ENCODE results near the gene WRAP73. TPM values are rescaled to one million over a fixed set of nuclear protein-coding genes. Genes with fewer than 3 reads are reported as not detected.
A peak's percentile ranks its signal among the peaks of the same experiment; 100 is the strongest.
"Not testable (repeated sequence)": the region's sequence is repeated elsewhere in the genome, so short reads cannot be mapped to it uniquely, and the experiment has no call there.

The WRAP73 gene
- polyA plus RNA-seq, 12 donors = 3.3 to 14.6 (median 11.7) TPM; not detected in 1

DNA sequence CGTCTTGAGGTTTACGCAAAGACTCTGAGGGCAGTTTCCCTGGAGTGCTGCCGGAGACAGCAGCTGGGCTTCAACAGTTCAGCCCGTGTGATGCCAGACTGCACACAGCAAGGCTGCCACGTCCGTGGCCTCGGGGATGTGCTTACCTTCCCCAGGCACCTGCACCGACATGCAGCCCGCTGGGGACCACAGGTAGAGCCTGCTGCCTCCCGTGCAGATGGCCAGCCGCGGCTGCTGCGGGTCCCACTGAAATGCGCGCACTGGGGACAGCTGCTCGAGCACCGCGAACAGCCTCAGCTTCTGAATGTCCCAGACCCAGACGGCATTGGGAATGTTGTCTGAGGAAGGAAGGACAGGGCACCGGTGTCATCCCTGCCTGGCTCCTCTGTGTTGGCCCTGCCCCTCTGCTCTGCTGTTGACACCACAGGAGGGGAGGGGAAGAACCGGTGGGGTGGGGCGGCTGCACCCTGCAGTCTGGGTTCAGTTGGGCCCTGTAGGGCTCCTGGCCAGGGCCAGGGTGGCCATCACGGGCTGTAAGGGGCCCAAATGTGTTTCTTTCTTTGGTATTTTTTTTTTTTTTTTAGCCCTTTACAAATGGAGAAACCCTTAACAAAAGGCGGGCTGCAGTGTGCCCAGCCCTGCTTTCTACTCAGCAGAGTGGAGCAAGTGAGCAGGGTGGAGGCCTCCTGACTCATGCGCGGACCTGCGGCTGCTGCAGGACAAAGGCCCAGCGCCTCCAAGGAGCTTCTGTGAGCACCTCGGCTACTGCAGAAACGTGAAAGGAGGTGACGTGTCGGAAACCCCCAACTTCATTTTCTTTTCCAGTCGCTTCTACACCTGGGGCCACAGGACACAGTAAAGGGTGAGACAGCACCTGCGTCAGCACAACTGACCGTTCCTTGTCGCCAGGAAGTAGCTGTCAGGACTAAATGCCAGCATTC, 18.3 kb downstream of the WRAP73 start:
- DNase-seq = no peak

DNA sequence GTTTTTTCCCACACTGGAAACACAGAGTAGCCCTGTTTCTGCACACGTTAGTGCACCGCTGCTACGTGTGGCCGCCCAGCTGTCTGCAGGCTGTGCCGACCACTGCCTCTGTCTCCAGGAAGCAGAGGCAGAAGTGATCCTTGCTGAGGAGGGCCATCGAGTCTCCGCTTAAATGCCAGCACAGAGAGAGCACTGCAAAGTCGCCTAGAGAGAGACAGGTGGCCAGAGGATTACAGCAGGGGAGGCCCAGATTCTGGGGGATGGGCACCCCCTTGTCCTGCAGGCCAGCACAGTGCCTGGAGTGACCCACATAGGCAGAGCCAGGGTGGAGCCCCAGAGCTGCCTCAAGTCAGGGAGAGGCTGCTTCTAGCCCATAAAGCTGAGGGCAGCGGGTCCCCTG, 19.0 kb downstream of the WRAP73 start:
- no peak for DNase-seq

GRCh38 chr1:3630161-3630611, 19.7 kb downstream of the WRAP73 start:
- DNase-seq = no peak

DNA sequence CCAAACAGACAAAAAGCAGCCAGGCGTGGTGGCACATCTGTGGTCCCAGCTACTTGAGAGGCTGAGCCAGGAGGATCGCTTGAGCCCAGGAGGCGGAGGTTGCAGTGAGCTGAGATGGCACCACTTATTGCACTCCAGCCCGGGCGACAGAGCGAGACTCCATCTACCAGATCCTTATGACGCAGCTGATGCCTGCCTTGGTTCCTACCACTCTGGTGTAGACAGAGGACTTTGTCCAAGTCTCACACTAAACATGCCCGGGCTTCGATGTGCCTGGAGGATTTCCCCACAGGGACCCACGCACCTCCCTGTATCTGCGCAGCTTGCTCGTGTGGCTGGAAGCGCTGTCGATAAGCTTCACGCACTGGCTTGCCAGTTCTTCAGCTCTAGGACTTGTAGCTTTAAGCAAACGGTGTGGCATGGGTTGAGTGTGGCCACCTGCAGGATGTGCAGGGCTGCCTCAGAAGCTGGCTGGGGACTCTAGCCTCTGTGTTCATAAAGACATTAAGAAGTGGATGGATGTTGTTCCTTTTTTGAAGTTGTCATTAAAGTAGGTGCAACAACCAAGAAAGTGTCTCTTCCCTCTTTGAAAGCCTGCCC, 20.2 kb downstream of the WRAP73 start:
- no peak for DNase-seq

DNA sequence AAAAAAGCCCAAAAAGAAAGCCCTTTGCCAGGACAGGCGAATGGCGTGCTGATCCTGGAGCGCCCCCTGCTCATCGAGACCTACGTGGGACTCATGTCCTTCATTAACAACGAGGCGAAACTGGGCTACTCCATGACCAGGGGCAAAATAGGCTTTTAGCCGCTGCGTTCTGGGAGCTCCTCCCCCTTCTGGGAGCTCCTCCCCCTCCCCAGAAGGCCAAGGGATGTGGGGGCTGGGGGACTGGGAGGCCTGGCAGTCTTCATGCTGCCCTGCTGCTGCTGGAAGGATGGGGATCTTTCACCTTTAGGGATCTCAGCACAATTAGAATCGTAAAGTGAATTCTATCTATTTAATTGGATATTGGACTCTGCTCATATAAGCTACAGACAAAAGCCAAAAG, 21.5 kb downstream of the WRAP73 start:
- DNase-seq = no peak

GRCh38 chr1:3627515-3628253, 22.2 kb downstream of the WRAP73 start:
- no peak for DNase-seq

DNA sequence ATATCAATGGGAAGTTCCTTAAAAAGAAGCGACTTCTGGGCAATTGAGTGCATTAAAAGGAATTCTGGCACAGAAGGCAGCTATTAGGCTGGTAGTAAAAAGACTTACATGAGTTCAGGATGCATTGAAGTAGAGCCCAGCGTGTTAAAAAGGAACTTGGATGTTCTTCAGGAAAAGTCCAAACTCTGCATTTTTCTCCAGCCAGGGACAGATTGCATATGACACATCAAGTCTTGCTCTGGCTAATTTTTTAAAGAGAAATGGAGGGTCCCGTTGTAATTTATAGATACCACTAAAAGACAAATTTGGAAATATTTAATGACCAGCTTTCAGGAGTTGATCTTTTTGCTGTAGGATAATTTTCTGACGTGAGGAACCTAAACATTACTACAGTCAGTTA, 23.9 kb downstream of the WRAP73 start:
- no peak for DNase-seq

DNA sequence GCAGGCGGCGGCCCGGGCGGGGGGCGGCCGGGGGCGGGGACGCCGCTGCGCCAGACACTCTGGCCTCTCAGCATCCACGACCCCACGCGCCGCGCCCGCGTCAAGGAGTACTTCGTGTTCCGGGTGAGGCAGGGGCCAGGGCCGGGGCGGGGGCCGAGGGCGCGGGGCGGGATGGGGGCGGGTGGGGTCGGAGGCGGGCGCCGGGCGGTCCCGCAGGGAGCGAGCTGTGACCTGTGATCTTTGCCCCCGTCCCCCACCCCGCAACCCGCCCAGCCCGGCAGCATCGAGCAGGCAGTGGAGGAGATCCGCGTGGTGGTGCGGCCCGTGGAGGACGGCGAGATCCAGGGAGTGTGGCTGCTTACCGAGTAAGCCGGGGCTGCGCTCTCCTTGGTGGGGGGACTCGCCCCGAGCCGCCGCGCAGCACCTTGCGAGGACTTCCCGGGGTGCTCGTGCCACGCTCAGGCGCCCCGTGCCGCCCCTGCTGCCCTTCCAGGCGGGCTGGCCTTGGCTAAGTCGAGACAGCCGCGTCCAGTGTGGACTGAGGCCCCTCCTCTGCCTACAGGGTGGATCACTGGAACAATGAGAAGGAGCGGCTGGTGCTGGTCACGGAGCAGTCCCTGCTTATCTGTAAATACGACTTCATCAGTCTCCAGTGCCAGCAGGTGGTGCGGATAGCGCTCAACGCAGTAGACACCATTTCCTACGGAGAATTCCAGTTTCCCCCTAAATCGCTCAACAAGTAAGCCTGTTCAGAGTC, 24.6 kb downstream of the WRAP73 start:
- DNase-seq = no peak

DNA sequence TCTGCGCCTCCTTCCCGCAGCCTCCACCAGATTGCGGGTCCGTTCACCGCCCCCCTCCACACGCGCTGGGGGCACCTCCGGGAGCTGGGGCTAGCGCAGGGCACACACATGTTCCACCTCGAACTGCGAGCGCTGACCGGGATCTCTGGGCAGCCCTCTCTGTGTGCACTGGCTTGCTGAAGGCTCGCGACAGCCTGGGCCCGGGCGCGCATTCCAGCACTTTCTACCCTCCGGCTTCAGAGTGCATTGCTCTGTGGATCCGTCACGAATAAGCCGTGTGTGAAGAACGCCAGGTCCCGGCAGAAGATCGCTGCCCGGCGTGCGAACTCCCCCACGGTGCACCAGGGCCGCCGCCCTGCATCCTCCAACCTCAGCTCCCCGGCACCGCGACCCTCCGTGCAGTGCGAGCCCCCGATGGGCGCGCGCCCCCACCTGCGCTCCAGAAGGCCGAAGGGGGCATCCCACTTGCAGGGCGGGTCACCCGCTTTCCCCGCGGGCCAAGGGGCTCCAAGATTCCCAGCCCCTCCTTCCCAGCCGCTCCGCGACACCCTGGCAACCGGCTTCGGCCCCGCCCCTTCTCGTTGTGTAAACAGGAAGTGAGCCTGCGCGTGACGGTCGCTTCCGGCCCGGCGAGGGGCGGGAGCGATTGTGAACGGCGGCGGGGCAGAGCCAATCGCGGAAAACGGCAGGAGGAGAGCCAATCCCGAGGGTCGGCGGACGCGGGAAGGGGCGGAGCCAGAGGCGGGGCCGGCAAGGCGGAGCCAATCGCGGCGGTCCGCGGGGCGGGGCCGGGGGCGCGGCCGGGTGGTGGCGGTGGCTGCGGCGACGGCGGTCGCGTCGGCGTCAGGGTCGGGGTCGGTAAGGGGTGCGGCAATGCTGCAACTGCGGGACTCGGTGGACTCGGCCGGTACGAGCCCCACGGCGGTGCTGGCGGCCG, 25.4 kb downstream of the WRAP73 start, which contains the start of gene TPRG1L:
TSS of gene TPRG1L (plus strand) at position 816 of the 937 bp plus-strand sequence. CDS start at position 874, 58 bp downstream.
- peak; percentile 96 for DNase-seq

DNA sequence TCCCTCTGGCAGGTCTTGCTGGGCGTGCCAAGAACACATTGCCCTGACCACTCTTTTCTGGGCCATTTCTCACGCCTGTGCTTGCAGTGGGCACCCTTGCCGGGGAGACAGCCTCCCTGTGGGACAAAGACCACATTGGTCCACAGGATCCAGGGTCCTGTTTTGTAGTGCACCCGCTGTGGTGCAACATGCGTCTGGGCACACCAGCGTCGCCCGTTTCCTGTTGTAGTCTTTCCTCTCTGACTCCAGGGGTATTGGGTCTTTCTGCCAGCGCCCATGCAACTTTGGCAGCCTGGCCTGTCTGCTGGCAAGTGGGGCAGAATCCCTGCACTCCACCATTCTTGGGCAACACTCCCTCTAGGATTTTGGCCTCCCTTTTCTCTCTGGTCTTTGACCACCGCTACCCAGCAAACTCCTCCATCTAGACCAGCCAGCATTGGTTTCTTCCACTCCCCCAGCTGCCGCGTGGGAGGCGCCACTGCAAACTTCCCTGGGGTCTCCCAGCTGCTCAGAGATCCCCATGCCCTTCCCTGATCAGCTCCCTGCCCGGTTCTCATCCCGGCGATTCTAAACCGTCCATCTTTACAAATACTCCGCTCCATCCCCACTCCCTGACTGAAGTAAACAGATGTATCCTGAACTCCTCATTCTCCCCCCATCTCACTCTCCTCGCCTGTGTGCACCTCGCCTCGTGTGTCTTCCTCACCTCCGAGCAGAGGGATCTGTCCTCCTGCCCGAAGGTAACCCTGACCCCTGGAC, 26.3 kb downstream of the WRAP73 start:
- DNase-seq = no peak

GRCh38 chr1:3622102-3622501, 27.8 kb downstream of the WRAP73 start:
- DNase-seq = not testable (repeated sequence)

DNA sequence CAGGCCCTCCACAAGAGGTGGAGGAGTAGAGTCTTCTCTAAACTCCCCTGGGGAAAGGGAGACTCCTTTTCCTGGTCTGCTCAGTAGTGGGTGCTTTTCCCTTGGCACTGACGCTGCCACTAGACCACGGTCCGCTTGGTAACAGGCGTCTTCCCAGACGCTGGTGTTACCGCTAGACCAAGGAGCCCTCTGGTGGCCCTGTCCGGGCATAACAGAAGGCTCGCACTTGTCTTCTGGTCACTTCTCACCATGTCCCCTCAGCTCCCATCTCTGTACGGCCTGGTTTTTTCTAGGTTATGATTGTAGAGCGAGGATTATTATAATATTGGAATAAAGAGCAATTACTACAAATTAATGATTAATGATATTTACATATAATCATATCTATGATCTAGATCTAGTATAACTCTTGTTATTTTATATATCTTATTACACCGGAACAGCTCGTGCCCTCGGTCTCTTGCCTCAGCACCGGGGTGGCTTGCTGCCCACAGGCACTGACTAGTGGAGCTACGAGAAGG, 28.7 kb downstream of the WRAP73 start:
- DNase-seq = not testable (repeated sequence)

- no peak for DNase-seq
Measured at GRCh38 chr1:3620708-3621107, 29.2 kb downstream of the WRAP73 start.

- peak; percentile 80 for DNase-seq
Measured at GRCh38 chr1:3618881-3619671, 30.8 kb downstream of the WRAP73 start.

DNA sequence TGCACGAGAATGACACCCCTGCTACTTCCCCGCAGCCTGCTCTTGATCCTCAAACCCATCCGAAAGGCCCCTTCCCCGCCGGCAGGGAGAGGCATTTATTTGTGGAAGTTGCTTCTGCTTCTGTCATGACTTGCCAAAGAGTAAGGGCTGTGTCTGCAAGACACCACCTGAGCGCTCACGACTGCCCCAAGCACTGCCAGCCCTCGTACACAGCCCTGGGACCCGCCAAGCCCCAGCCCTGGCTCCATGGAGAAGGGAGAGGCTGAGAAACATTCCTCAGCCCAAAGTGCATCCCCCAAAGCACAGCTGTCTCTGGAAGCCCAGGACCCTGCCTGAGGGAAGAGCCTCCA, 31.4 kb downstream of the WRAP73 start:
- DNase-seq = no peak

DNA sequence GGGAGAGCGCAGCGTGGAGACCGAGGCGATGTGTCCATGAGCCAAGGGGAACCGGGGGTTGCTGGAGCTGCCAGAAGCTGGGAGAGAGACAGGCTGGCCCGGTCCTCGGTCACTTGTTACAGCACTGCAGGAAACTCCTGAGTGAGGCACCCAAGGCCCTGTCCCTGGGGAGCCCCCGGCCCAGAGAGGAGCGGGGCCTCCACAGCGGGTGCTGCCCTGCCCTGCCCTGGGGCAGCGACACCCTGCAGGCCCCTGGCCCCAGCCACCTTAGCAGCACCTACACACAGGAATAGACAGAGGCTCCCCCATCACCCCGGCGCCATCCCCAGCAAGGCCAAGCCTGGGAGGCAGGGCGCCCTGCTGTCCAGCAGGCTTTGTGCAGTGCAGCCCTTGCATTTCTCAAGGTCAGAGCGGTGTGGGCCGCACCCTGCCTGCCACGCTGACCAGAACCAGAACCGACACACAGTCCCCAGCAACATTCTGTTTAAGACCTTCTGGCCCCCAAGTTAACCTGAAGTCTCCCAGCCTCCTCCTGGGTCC, 32.0 kb downstream of the WRAP73 start:
- no peak for DNase-seq

DNA sequence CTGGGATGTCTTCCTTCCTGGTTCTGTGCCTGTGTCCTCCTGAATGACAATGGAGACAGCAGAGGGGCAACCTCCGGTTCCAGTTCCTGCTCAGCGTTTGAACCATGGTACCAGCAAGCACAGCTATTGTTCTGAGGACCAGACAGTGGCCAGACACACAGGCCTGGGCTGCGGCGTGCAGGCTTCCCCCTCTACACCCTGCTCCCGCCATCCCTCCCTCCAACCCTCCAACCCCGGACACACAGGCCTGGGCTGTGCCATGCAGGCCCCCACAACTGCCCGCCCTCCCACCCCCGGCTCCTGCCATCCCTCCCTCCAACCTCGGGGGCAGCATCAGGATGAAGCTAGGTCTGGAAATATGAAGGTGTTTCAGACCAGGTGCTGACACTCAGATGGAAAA, 33.0 kb downstream of the WRAP73 start:
- DNase-seq = no peak
